GM12878 (cell line): Measurements from ENCODE around the gene CCDC97. TPM values are rescaled to one million over a fixed set of nuclear protein-coding genes. Genes with fewer than 3 reads are reported as not detected.

Experiments
- BHLHE40 ChIP-seq, 2 experiments: fragments of 450-650 bp in 1 of 2; IDR thresholded peaks; 2 replicates each; pipeline ENCODE4 v1.6.1; 2011 to 2017; ENCODE audit warnings: low read depth in 2 of 2, borderline replicate concordance in 1 of 2, improper control_type of control experiment in 1 of 2, low read length in 1 of 2, mild to moderate bottlenecking in 1 of 2
- BMI1 ChIP-seq: fragments of 450-650 bp; IDR thresholded peaks from 2 replicates; pipeline ENCODE4 v1.6.1; 2016; ENCODE audit warnings: mild to moderate bottlenecking, moderate library complexity, borderline replicate concordance
- IKZF1 ChIP-seq: fragments of 450-650 bp; conservative IDR thresholded peaks from 2 replicates; pipeline ENCODE4 v1.6.1; 2017; ENCODE audit warnings: antibody characterized with exemption, mild to moderate bottlenecking
- JUND ChIP-seq: IDR thresholded peaks from 2 replicates; pipeline ENCODE4 v1.6.1; 2012; ENCODE audit warnings: low read depth, mild to moderate bottlenecking, low read length, improper control_type of control experiment, moderate library complexity
- RCOR1 ChIP-seq: conservative IDR thresholded peaks from 2 replicates; pipeline ENCODE4 v1.6.1; 2012; ENCODE audit warnings: low read depth, low read length, improper control_type of control experiment
- SPI1 ChIP-seq: IDR thresholded peaks from 2 replicates; pipeline ENCODE4 v1.6.1; 2011; ENCODE audit warnings: low read depth, mild to moderate bottlenecking, low read length, moderate library complexity, borderline replicate concordance; ENCODE audit not compliant: insufficient read depth
- polyA plus RNA-seq, 11 experiments: library from polyadenylated mRNA; depleted of rRNA in 4 of 11; unstranded in 6 of 11; stranded (reverse) in 5 of 11; fragments of >200 nt; fragmentation: Nextera tagmentation in 4 of 11; fragmentation: Illumina TruSeq in 1 of 11; extraction: Ambion mirVana in 4 of 11; extraction: Trizol in 1 of 11; gene quantifications; 1 replicate in 1 of 11; 2 replicates in 10 of 11; pipeline versions ENCODE4 v1.2.1 to v1.2.3, GENCODE V29; 2011 to 2016; ENCODE audit warnings: inconsistent platforms in 2 of 11, missing spikeins in 2 of 11, low read depth in 1 of 11
- total RNA-seq, 4 experiments: library from RNA; depleted of rRNA in 3 of 4; stranded (reverse); fragments of >200 nt in 3 of 4; fragmentation: Illumina TruSeq in 1 of 4; extraction: Trizol in 1 of 4; gene quantifications; 2 replicates each; pipeline versions ENCODE4 v1.2.1 to v1.2.3, GENCODE V29; 2013 to 2021
- TF ChIP-seq, protein P1 (sequence below): fragments of 450-650 bp; formaldehyde crosslinking; IDR thresholded peaks from 2 replicates; pipeline ENCODE4 v1.4.0; 2022; ENCODE audit warnings: mild to moderate bottlenecking, moderate library complexity
- TF ChIP-seq, protein P2 (sequence below): fragments of 450-650 bp; IDR thresholded peaks from 2 replicates; pipeline ENCODE4 v1.6.1; 2014; ENCODE audit warnings: mild to moderate bottlenecking
- TF ChIP-seq, protein P3 (sequence below): IDR thresholded peaks from 2 replicates; pipeline ENCODE4 v1.6.1; 2011; ENCODE audit warnings: borderline replicate concordance, low read depth, mild to moderate bottlenecking, moderate library complexity, low read length; ENCODE audit not compliant: insufficient read depth, poor library complexity, severe bottlenecking
- TF ChIP-seq, protein P4 (sequence below): fragments of 450-650 bp; IDR thresholded peaks from 2 replicates; pipeline ENCODE4 v1.6.1; 2018; ENCODE audit warnings: mild to moderate bottlenecking, low read depth, moderate library complexity; ENCODE audit not compliant: partially characterized antibody
- TF ChIP-seq, protein P5 (sequence below): fragments of 450-650 bp; IDR thresholded peaks from 2 replicates; pipeline ENCODE4 v1.6.1; 2017; ENCODE audit warnings: low read depth, mild to moderate bottlenecking, moderate library complexity
- TF ChIP-seq, protein P6 (sequence below): fragments of 450-650 bp; IDR thresholded peaks from 2 replicates; pipeline ENCODE4 v1.6.1; 2017; ENCODE audit warnings: antibody characterized with exemption, mild to moderate bottlenecking, moderate library complexity

CCDC97 gene
- total and polyA plus RNA-seq, 10 of the 15 experiments (the other 5 are each of a cell fraction or from before 2014, with no cell fraction given), result 1.8 to 34.1 (median 18.8) TPM

DNA sequence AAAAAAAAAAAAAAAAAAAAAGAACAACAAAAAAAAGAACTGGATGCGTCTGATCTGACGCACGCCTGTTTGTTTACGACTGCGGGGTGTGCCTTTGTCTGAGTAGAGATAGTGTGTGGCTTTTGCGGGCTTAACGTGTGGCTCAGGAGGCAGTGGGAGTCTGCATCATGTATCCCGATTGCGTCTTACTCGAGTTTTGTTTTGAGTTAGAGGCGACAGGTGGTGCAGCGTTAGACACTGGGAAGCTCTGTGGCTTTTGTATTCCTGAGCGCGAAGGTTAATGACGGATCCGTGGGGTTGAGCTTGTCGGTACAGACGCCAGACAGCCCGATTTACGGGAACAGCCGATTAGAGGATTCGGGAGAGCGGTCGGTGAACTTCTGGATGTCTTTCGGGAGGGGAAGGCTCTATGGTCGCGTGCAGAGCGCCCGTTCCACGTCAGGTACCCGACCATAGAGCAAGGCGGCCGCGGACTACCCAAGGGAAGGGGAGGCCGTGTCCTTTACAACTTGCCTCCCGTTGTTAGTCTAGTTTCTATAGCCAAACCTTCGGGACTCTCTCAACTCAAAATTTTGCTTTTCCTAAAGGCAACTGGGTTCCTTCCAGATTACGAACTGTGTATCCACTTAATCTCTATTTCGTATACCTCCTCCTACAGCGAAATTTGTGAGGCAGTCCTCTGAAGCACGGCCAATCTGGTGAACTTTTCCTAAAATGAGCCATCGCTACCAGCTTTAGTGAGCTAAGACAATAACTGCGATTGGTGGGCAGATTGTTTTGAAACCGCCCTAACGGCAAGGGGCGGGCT, 46.7 kb upstream of the CCDC97 start (continued):
- TF ChIP-seq SPI1, result no peak
- TF ChIP-seq, protein P1, sequence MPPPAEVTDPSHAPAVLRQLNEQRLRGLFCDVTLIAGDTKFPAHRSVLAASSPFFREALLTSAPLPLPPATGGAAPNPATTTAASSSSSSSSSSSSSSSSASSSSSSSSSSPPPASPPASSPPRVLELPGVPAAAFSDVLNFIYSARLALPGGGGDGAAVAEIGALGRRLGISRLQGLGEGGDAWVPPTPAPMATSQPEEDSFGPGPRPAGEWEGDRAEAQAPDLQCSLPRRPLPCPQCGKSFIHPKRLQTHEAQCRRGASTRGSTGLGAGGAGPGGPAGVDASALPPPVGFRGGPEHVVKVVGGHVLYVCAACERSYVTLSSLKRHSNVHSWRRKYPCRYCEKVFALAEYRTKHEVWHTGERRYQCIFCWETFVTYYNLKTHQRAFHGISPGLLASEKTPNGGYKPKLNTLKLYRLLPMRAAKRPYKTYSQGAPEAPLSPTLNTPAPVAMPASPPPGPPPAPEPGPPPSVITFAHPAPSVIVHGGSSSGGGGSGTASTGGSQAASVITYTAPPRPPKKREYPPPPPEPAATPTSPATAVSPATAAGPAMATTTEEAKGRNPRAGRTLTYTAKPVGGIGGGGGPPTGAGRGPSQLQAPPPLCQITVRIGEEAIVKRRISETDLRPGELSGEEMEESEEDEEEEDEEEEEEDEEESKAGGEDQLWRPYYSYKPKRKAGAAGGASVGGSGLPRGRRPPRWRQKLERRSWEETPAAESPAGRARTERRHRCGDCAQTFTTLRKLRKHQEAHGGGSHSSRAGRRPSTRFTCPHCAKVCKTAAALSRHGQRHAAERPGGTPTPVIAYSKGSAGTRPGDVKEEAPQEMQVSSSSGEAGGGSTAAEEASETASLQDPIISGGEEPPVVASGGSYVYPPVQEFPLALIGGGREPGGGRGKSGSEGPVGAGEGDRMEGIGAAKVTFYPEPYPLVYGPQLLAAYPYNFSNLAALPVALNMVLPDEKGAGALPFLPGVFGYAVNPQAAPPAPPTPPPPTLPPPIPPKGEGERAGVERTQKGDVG (CRISPR knock-in tag), result no peak
- peak; percentile 36 for TF ChIP-seq JUND
- TF ChIP-seq, protein P2, sequence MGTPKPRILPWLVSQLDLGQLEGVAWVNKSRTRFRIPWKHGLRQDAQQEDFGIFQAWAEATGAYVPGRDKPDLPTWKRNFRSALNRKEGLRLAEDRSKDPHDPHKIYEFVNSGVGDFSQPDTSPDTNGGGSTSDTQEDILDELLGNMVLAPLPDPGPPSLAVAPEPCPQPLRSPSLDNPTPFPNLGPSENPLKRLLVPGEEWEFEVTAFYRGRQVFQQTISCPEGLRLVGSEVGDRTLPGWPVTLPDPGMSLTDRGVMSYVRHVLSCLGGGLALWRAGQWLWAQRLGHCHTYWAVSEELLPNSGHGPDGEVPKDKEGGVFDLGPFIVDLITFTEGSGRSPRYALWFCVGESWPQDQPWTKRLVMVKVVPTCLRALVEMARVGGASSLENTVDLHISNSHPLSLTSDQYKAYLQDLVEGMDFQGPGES, result no peak
- TF ChIP-seq BMI1, result peak; percentile 77
- TF ChIP-seq, protein P3, sequence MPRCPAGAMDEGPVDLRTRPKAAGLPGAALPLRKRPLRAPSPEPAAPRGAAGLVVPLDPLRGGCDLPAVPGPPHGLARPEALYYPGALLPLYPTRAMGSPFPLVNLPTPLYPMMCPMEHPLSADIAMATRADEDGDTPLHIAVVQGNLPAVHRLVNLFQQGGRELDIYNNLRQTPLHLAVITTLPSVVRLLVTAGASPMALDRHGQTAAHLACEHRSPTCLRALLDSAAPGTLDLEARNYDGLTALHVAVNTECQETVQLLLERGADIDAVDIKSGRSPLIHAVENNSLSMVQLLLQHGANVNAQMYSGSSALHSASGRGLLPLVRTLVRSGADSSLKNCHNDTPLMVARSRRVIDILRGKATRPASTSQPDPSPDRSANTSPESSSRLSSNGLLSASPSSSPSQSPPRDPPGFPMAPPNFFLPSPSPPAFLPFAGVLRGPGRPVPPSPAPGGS, result no peak
- TF ChIP-seq, protein P4, sequence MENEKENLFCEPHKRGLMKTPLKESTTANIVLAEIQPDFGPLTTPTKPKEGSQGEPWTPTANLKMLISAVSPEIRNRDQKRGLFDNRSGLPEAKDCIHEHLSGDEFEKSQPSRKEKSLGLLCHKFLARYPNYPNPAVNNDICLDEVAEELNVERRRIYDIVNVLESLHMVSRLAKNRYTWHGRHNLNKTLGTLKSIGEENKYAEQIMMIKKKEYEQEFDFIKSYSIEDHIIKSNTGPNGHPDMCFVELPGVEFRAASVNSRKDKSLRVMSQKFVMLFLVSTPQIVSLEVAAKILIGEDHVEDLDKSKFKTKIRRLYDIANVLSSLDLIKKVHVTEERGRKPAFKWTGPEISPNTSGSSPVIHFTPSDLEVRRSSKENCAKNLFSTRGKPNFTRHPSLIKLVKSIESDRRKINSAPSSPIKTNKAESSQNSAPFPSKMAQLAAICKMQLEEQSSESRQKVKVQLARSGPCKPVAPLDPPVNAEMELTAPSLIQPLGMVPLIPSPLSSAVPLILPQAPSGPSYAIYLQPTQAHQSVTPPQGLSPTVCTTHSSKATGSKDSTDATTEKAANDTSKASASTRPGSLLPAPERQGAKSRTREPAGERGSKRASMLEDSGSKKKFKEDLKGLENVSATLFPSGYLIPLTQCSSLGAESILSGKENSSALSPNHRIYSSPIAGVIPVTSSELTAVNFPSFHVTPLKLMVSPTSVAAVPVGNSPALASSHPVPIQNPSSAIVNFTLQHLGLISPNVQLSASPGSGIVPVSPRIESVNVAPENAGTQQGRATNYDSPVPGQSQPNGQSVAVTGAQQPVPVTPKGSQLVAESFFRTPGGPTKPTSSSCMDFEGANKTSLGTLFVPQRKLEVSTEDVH, result peak; percentile 46
- TF ChIP-seq BHLHE40 (IDR thresholded peaks at IDR 0.05; ENCODE audit: borderline replicate concordance in 1 of 2, low read depth in 2 of 2, low read length in 1 of 2), result peak; percentile 55 to 90
- TF ChIP-seq, protein P5, sequence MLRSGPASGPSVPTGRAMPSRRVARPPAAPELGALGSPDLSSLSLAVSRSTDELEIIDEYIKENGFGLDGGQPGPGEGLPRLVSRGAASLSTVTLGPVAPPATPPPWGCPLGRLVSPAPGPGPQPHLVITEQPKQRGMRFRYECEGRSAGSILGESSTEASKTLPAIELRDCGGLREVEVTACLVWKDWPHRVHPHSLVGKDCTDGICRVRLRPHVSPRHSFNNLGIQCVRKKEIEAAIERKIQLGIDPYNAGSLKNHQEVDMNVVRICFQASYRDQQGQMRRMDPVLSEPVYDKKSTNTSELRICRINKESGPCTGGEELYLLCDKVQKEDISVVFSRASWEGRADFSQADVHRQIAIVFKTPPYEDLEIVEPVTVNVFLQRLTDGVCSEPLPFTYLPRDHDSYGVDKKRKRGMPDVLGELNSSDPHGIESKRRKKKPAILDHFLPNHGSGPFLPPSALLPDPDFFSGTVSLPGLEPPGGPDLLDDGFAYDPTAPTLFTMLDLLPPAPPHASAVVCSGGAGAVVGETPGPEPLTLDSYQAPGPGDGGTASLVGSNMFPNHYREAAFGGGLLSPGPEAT, result peak; percentile 69; the same call in 1 of the 2 replicates
- no peak for TF ChIP-seq RCOR1
- TF ChIP-seq, protein P6, sequence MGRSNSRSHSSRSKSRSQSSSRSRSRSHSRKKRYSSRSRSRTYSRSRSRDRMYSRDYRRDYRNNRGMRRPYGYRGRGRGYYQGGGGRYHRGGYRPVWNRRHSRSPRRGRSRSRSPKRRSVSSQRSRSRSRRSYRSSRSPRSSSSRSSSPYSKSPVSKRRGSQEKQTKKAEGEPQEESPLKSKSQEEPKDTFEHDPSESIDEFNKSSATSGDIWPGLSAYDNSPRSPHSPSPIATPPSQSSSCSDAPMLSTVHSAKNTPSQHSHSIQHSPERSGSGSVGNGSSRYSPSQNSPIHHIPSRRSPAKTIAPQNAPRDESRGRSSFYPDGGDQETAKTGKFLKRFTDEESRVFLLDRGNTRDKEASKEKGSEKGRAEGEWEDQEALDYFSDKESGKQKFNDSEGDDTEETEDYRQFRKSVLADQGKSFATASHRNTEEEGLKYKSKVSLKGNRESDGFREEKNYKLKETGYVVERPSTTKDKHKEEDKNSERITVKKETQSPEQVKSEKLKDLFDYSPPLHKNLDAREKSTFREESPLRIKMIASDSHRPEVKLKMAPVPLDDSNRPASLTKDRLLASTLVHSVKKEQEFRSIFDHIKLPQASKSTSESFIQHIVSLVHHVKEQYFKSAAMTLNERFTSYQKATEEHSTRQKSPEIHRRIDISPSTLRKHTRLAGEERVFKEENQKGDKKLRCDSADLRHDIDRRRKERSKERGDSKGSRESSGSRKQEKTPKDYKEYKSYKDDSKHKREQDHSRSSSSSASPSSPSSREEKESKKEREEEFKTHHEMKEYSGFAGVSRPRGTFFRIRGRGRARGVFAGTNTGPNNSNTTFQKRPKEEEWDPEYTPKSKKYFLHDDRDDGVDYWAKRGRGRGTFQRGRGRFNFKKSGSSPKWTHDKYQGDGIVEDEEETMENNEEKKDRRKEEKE, result peak; percentile 82
- TF ChIP-seq IKZF1, result peak; percentile 84
